Measurements from ENCODE around the gene LRRC23. TPM values are rescaled to one million over a fixed set of nuclear protein-coding genes. Genes with fewer than 3 reads are reported as not detected.
A peak's percentile ranks its signal among the peaks of the same experiment; 100 is the strongest.

Gene LRRC23
- total and polyA plus RNA-seq, 2 of the 13 experiments (the other 11 are each of a cell fraction or from before 2014, with no cell fraction given), result 6.0 to 7.8 TPM

GRCh38 chr12:6937481-6938352 is 33.1 kb downstream of the LRRC23 start (continued):
- no peak for TF ChIP-seq NPAS2 (CRISPR knock-in tag; IDR thresholded peaks at IDR 0.05; ENCODE audit: borderline replicate concordance)
- peak; percentile 71; the same call in 1 of the 2 replicates for TF ChIP-seq FOSL2 (CRISPR knock-in tag; IDR thresholded peaks at IDR 0.05)
- TF ChIP-seq CTCF (CRISPR knock-in tag; IDR thresholded peaks at IDR 0.05), result peak; percentile 99
- TF ChIP-seq ZNF556 (CRISPR knock-in tag; IDR thresholded peaks at IDR 0.05; ENCODE audit: borderline replicate concordance), result peak; percentile 72; the same call in 1 of the 2 replicates
- peak; percentile 96 for TF ChIP-seq IRF2 (CRISPR knock-in tag; IDR thresholded peaks at IDR 0.05)
- peak; percentile 88 for TF ChIP-seq PHF8 (CRISPR knock-in tag; IDR thresholded peaks at IDR 0.05)
- TF ChIP-seq NFYC (CRISPR knock-in tag; IDR thresholded peaks at IDR 0.05), result peak; percentile 49
- TF ChIP-seq ZNF572 (CRISPR knock-in tag; IDR thresholded peaks at IDR 0.05), result peak; percentile 35; the same call in 1 of the 2 replicates
- no peak for TF ChIP-seq ZNF704 (CRISPR knock-in tag; IDR thresholded peaks at IDR 0.05; ENCODE audit: borderline replicate concordance)
- no peak for TF ChIP-seq XBP1 (CRISPR knock-in tag; IDR thresholded peaks at IDR 0.05)
- 0 out of 2 replicates have a peak, but pooled peaks have one; percentile 30 for TF ChIP-seq ZNF761 (CRISPR knock-in tag; conservative IDR thresholded peaks at IDR 0.05)
- TF ChIP-seq ZNF367 (CRISPR knock-in tag; IDR thresholded peaks at IDR 0.05; ENCODE audit: borderline replicate concordance), result no peak
- TF ChIP-seq AGO2 (optimal IDR thresholded peaks at IDR 0.05; ENCODE audit: low read depth, low read length), result peak; percentile 99
- no peak for TF ChIP-seq KLF12 (CRISPR knock-in tag; IDR thresholded peaks at IDR 0.05; ENCODE audit: borderline replicate concordance)
- peak; percentile 95 for TF ChIP-seq THAP11 (CRISPR knock-in tag; IDR thresholded peaks at IDR 0.05)
- TF ChIP-seq HMGXB3 (CRISPR knock-in tag; IDR thresholded peaks at IDR 0.05; ENCODE audit: borderline replicate concordance), result no peak; the same call in none of the 2 replicates
- no peak for TF ChIP-seq ZNF558 (CRISPR knock-in tag; IDR thresholded peaks at IDR 0.05; ENCODE audit: borderline replicate concordance)
- TF ChIP-seq ZNF790 (CRISPR knock-in tag; IDR thresholded peaks at IDR 0.05; ENCODE audit: borderline replicate concordance), result peak; percentile 93; the same call in 1 of the 2 replicates
- no peak for TF ChIP-seq ZKSCAN1 (IDR thresholded peaks at IDR 0.05; ENCODE audit: low read length)
- no peak for TF ChIP-seq STAT5B (CRISPR knock-in tag; IDR thresholded peaks at IDR 0.05)
- no peak for TF ChIP-seq DPF2 (CRISPR knock-in tag; IDR thresholded peaks at IDR 0.05; ENCODE audit: borderline replicate concordance, low read depth)
- 0 out of 2 replicates have a peak, but pooled peaks have one; percentile 23 for TF ChIP-seq WIZ (CRISPR knock-in tag; IDR thresholded peaks at IDR 0.05)
- no peak for TF ChIP-seq ZNF292 (CRISPR knock-in tag; IDR thresholded peaks at IDR 0.05; ENCODE audit: borderline replicate concordance, low read depth)
